Fibroblast of villous mesenchyme (primary cell): ENCODE measurements around the gene EMSY. TPM values are rescaled to one million over a fixed set of nuclear protein-coding genes. Genes with fewer than 3 reads are reported as not detected.

Source experiments
- DNase-seq: peaks from one replicate; pipeline ENCODE4 v3.0.0-alpha.2; 2010; ENCODE audit warnings: low read depth
- H3K4me3 ChIP-seq: 2 replicates; pipeline ENCODE4 v1.5.1; 2011; ENCODE audit warnings: low read depth, mild to moderate bottlenecking, low read length
- total RNA-seq: library from RNA; depleted of rRNA; stranded (reverse); fragments of >200 nt; gene quantifications from 2 replicates; pipeline ENCODE4 v1.2.3, GENCODE V29; 2012
- TF ChIP-seq, protein P1 (sequence below): IDR thresholded peaks from 2 replicates; pipeline ENCODE4 v1.5.1; 2012; ENCODE audit warnings: low read depth, mild to moderate bottlenecking, low read length; ENCODE audit not compliant: insufficient read depth

Gene EMSY
- total RNA-seq, 1 donor, result 22.0 TPM

DNA sequence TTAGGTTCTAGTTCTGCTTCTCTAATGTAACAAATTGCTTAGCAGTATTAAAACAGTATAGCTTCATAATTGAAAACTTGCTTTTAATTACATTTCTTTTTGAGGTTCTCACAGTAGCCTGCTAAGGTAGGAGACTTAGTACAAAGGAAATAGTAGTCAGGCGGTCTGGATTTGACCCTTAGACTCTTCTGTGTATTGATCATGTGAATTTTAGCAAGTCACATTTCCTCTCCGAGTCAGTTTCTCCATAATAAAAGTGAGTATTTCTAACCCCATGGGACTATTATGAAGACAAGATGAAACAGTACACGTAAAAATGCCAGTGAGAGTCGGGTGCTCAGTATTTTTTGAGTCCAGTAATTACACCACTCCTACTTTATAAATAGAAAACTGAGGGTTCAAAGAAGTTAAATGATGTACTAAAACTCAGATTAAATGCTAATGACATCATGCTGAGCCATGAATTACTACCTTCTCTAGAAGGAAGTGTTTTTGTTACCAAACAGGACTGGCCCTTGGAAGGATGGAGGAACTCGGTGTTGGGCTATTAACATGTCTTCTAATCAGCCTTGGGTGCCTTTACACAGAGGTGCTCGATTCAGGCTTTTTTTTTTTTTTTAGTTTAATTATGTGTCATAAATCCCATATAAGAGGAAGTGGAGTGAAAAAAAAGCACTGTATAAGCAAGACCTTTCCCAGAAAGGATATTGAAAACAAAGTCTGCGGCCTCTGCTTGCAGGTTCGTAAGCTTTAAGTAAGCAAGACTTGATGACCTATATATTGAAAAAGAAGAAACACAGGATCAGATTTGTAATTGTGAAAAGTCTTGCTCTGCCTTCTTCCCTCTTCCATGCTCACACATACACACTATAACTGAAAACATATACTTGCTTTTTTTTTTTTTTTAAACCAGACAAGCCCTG, 109.0 kb downstream of the EMSY start:
- no peak for DNase-seq
- TF ChIP-seq, protein P1, sequence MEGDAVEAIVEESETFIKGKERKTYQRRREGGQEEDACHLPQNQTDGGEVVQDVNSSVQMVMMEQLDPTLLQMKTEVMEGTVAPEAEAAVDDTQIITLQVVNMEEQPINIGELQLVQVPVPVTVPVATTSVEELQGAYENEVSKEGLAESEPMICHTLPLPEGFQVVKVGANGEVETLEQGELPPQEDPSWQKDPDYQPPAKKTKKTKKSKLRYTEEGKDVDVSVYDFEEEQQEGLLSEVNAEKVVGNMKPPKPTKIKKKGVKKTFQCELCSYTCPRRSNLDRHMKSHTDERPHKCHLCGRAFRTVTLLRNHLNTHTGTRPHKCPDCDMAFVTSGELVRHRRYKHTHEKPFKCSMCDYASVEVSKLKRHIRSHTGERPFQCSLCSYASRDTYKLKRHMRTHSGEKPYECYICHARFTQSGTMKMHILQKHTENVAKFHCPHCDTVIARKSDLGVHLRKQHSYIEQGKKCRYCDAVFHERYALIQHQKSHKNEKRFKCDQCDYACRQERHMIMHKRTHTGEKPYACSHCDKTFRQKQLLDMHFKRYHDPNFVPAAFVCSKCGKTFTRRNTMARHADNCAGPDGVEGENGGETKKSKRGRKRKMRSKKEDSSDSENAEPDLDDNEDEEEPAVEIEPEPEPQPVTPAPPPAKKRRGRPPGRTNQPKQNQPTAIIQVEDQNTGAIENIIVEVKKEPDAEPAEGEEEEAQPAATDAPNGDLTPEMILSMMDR, result no peak

DNA sequence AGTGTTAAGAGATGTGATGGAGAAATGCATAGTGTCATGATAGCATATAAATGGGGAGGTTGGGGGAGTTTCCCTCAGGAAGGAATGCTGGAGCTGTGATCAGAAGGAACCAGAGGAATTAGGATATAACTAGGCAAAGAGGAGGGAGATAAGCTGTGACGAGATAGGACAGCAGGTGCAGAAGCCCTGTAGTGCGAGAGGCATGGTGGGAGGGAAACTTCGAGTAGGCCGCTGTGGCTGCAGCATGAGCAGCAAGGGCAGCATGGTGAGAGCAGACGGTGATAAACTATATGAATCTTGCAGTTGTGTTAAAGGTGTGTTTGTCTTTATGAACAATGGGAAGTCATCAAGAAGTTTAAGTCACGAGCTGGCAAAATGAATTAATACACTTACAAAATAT, 109.9 kb downstream of the EMSY start:
- no peak for DNase-seq
- TF ChIP-seq, protein P1, result no peak
- no peak overlapping the region for H3K4me3 ChIP-seq

More for the DNA sequence above, 109.0 kb downstream of the EMSY start:
- H3K4me3 ChIP-seq, result no peak overlapping the region

DNA sequence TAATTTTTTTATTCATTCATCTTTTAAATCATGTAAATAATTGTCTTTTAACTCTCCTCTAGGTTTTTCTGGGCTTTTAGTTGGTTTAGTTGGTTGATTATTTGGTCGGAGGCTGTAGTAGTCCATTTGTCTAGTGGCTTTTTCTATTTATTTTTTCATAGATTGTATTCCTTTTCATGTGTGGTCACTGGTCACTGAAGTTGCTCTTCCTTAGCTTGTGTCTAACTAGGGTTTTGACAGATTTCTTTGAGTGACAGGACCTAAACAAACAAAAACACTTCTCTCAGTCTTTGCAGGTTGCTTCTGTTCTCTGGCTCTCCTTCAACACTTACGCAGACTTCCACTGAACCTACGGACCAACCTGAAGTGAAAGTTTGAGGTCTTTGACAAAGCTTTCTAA, 112.6 kb downstream of the EMSY start:
- no peak overlapping the region for H3K4me3 ChIP-seq
- DNase-seq, result no peak
- TF ChIP-seq, protein P1, result no peak

DNA sequence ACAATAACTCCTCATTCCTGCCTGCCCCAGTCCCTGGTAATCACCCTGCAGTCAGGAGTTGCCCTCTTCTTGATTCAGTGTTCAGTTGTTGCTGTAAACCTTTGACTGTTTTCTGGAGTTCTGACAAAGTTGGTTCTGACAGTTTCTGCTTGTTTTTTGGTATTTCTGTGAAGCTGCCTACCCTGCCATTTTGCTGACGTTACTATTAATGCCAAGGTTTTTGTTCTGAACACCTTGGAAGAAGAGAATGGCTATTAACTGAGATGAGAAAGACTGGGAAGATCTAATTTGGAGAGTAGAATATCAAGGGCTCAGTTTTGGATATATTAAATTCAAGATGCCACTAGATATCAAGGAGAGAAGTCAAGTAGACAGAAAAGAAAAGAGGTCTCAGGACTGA, 113.7 kb downstream of the EMSY start:
- H3K4me3 ChIP-seq, result no peak overlapping the region
- no peak for DNase-seq
- TF ChIP-seq, protein P1, result no peak

DNA sequence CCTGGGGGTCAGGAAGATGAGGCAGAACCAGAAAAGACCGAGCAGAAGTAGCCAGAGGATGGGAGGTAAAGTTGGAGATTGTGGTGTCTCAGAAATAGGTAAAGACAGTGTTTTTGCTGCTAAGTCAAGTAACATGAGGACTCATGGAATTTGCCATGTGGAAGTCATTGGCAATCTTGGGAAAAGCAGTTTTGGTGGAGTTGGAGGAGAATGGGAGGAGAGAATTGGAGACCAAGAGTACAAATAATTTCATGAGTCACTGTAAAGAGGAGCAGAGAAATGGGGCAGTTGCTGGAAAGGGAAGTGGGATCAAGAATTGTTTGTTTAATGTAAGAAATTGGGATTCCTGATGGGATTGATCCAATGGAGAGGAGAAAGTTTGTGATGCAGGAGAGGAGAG, 114.1 kb downstream of the EMSY start:
- no peak overlapping the region for H3K4me3 ChIP-seq
- no peak for DNase-seq
- TF ChIP-seq, protein P1, result no peak

DNA sequence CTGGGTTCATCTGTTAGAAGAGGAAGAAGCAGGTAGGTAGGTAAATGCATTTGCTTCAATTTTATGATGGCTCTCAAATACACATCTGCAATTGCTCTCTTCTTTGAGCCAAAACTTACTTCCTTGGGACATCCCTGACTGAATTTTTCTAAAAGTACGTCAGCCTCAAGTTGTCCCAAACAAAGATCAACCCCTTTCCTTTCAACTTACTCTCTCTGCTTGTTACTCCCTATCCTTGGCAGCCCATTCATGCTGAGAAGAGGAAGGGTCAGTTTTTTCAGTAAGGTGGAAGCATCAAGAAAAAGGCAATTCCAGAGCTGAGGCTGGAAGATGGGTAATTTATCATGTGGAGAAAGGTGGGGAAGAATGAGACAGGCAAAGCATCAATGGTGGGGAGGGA, 114.5 kb downstream of the EMSY start:
- DNase-seq, result no peak
- TF ChIP-seq, protein P1, result no peak
- H3K4me3 ChIP-seq, result no peak overlapping the region
